Measurements from ENCODE around the gene YBEY. TPM values are rescaled to one million over a fixed set of nuclear protein-coding genes. Genes with fewer than 3 reads are reported as not detected.

The YBEY gene
- total RNA-seq, 1 experiment from 2014 or later = 13.8 TPM

GRCh38 chr21:46250146-46250725 lies 35.9 kb upstream of the YBEY start:
- intact Hi-C loops (cut with micrococcal nuclease; ENCODE audit: unreplicated experiment) = no loop called here
- no peak for DNase-seq
- Histone ChIP-seq H3F3A (ENCODE audit: insufficient read depth, low read depth) (no peaks in the 10 kb centered on the region), H3K4me3 (no peak overlapping the region), H3K9me3 (ENCODE audit: insufficient read depth, low read depth) (no peaks in the 10 kb centered on the region), H2AFZ (no peak overlapping the region), H3K9me2 (ENCODE audit: insufficient read depth) (no peaks in the 10 kb centered on the region), H3K4me1 (replicated peaks; ENCODE audit: insufficient read depth) (no peaks in the 10 kb centered on the region), H3K27me3 (ENCODE audit: insufficient read depth, low read depth) (no peaks in the 10 kb centered on the region), H3K27ac (no peak overlapping the region), H4K20me1 (ENCODE audit: insufficient read depth) (no peaks in the 10 kb centered on the region), H3K4me2 (no peak overlapping the region), H3K36me3 (ENCODE audit: low read depth) (no peaks in the 10 kb centered on the region; the same call in 1 of the 2 replicates), H3K79me2 (ENCODE audit: low read depth) (no peaks in the 10 kb centered on the region)
- POLR2A ChIA-PET (ENCODE audit: unreplicated experiment) = no interaction called here
- CTCF ChIA-PET = no interaction called here
- TF ChIP-seq EZH2 (IDR thresholded peaks at IDR 0.05; ENCODE audit: low read depth) (no peak), CTCF (conservative IDR thresholded peaks at IDR 0.05) (no peak)
- BruUV-seq (replicated peaks) = no TSS peak

DNA sequence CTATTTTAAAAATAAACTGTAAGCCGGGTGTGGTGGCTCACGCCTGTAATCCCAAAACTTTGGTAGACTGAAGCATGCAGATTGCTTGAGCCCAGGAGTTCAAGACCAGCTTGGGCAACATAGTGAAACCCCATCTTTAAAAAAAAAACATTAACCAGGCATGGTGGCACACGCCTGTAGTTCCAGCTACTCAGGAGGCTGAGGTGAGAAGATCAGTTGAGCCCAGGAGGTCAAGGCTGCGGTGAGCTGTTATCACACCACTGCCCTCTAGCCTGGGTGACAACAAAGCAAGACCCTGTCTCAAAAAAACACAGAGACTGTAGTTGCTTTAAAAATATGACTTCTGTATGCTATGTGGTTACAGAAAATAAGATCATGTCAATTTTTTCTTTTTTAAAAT lies 33.3 kb upstream of the YBEY start:
- Histone ChIP-seq H2AFZ (no peak overlapping the region), H3K36me3 (ENCODE audit: low read depth) (no peaks in the 10 kb centered on the region; the same call in 1 of the 2 replicates), H3K4me1 (replicated peaks; ENCODE audit: insufficient read depth) (no peaks in the 10 kb centered on the region), H3K4me3 (no peak overlapping the region), H3K9me3 (ENCODE audit: insufficient read depth, low read depth) (no peaks in the 10 kb centered on the region), H3K27ac (no peak overlapping the region), H3K27me3 (ENCODE audit: insufficient read depth, low read depth) (no peaks in the 10 kb centered on the region), H3F3A (ENCODE audit: insufficient read depth, low read depth) (no peaks in the 10 kb centered on the region), H3K9me2 (ENCODE audit: insufficient read depth) (no peaks in the 10 kb centered on the region), H3K4me2 (no peak overlapping the region), H4K20me1 (ENCODE audit: insufficient read depth) (no peaks in the 10 kb centered on the region), H3K79me2 (ENCODE audit: low read depth) (no peaks in the 10 kb centered on the region)
- ChIA-PET POLR2A (ENCODE audit: unreplicated experiment) (interaction anchor here (0.9 kb wide), 1 partner anchor 276 kb away, joined by 5 read pairs; no protein-coding TSS in a partner anchor), CTCF (no interaction called here)
- no peak for TF ChIP-seq EZH2 (IDR thresholded peaks at IDR 0.05; ENCODE audit: low read depth)
- TF ChIP-seq CTCF (conservative IDR thresholded peaks at IDR 0.05) = no peak
- no TSS peak for BruUV-seq (replicated peaks)
- intact Hi-C loops (cut with micrococcal nuclease; ENCODE audit: unreplicated experiment) = no loop called here
- DNase-seq = no peak

DNA sequence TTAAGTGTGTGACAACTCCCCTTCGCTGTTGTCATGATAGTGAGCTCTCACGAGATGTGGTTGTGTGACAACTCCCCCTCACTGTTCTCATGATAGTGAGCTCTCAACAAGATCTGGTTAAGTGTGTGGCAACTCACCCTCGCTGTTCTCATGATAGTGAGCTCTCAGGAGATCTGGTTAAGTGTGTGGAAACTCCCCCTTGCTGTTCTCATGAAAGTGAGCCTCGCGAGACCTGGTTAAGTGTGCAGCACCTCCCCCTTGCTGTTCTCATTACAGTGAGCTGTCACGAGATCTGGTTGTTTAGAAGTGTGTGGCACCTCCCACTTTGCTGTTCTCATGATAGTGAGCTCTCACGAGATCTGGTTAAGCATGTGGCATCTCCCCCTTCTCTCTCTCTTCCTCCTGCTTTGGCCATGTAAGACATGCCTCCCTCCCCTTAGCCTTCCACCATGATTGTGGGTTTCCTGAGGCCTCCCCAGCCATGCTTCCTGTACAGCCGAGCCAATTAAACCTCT lies 32.5 kb upstream of the YBEY start:
- CTCF ChIA-PET = no interaction called here
- no peak overlapping the region for H3K4me2 ChIP-seq
- no peak overlapping the region for H2AFZ ChIP-seq
- no peaks in the 10 kb centered on the region for H3K9me2 ChIP-seq (ENCODE audit: insufficient read depth)
- no peaks in the 10 kb centered on the region for H4K20me1 ChIP-seq (ENCODE audit: insufficient read depth)
- DNase-seq = no peak
- TF ChIP-seq CTCF (conservative IDR thresholded peaks at IDR 0.05) = no peak
- TF ChIP-seq EZH2 (IDR thresholded peaks at IDR 0.05; ENCODE audit: low read depth) = no peak
- no TSS peak for BruUV-seq (replicated peaks)
- no peaks in the 10 kb centered on the region for H3F3A ChIP-seq (ENCODE audit: insufficient read depth, low read depth)
- H3K36me3 ChIP-seq (ENCODE audit: low read depth) = no peaks in the 10 kb centered on the region; the same call in 1 of the 2 replicates
- no peak overlapping the region for H3K27ac ChIP-seq
- no peaks in the 10 kb centered on the region for H3K9me3 ChIP-seq (ENCODE audit: insufficient read depth, low read depth)
- no peak overlapping the region for H3K4me3 ChIP-seq
- H3K27me3 ChIP-seq (ENCODE audit: insufficient read depth, low read depth) = no peaks in the 10 kb centered on the region
- H3K79me2 ChIP-seq (ENCODE audit: low read depth) = no peaks in the 10 kb centered on the region
- POLR2A ChIA-PET (ENCODE audit: unreplicated experiment) = no interaction called here
- H3K4me1 ChIP-seq (replicated peaks; ENCODE audit: insufficient read depth) = no peaks in the 10 kb centered on the region
- intact Hi-C loops (cut with micrococcal nuclease; ENCODE audit: unreplicated experiment) = no loop called here

Data from PC-9 (cell line).